ENCODE measurements around the gene KCNAB2.

KCNAB2 gene

GRCh38 chr1:6109688-6110087 lies 64.0 kb downstream of the KCNAB2 start:
- DNase-seq (ENCODE audit: low read depth in 2 of 2), result no peak

- DNase-seq (ENCODE audit: low read depth in 2 of 2), result no peak
These were observed 64.6 kb downstream of the KCNAB2 start for GRCh38 chr1:6110326-6110725.

- DNase-seq (ENCODE audit: low read depth in 2 of 2), result no peak
These were observed 65.9 kb downstream of the KCNAB2 start for GRCh38 chr1:6111571-6111970.

GRCh38 chr1:6111991-6112689 lies 66.5 kb downstream of the KCNAB2 start:
- DNase-seq (ENCODE audit: low read depth in 2 of 2), result no peak

- no peak for DNase-seq (ENCODE audit: low read depth in 2 of 2)
These were observed 67.0 kb downstream of the KCNAB2 start for GRCh38 chr1:6112690-6113005.

GRCh38 chr1:6113116-6113515 lies 67.4 kb downstream of the KCNAB2 start:
- no peak for DNase-seq (ENCODE audit: low read depth in 2 of 2)

- no peak for DNase-seq (ENCODE audit: low read depth in 2 of 2)
These were observed 68.1 kb downstream of the KCNAB2 start for GRCh38 chr1:6113745-6114144.

- DNase-seq (ENCODE audit: low read depth in 2 of 2), result no peak
These were observed 70.4 kb downstream of the KCNAB2 start for GRCh38 chr1:6116137-6116536.

GRCh38 chr1:6117064-6117463 lies 71.4 kb downstream of the KCNAB2 start:
- no peak for DNase-seq (ENCODE audit: low read depth in 2 of 2)

- DNase-seq (ENCODE audit: low read depth in 2 of 2), result no peak
These were observed 71.9 kb downstream of the KCNAB2 start for GRCh38 chr1:6117624-6118023.

GRCh38 chr1:6118415-6118814 lies 72.7 kb downstream of the KCNAB2 start:
- DNase-seq (ENCODE audit: low read depth in 2 of 2), result no peak

GRCh38 chr1:6121021-6121421 lies 75.3 kb downstream of the KCNAB2 start:
- no peak for DNase-seq (ENCODE audit: low read depth in 2 of 2)

GRCh38 chr1:6121651-6122370 lies 76.1 kb downstream of the KCNAB2 start:
- no peak for DNase-seq (ENCODE audit: low read depth in 2 of 2)

- DNase-seq (ENCODE audit: low read depth in 2 of 2), result no peak
These were observed 77.4 kb downstream of the KCNAB2 start for GRCh38 chr1:6123083-6123482.

GRCh38 chr1:6123816-6124215 lies 78.1 kb downstream of the KCNAB2 start:
- DNase-seq (ENCODE audit: low read depth in 2 of 2), result no peak

GRCh38 chr1:6124341-6124740 lies 78.7 kb downstream of the KCNAB2 start:
- DNase-seq (ENCODE audit: low read depth in 2 of 2), result no peak

GRCh38 chr1:6124746-6125365 lies 79.2 kb downstream of the KCNAB2 start:
- DNase-seq (ENCODE audit: low read depth in 2 of 2), result no peak

- no peak for DNase-seq (ENCODE audit: low read depth in 2 of 2)
These were observed 79.7 kb downstream of the KCNAB2 start for GRCh38 chr1:6125366-6125765.

GRCh38 chr1:6126028-6126427 lies 80.3 kb downstream of the KCNAB2 start:
- DNase-seq (ENCODE audit: low read depth in 2 of 2), result no peak

GRCh38 chr1:6126521-6127067 lies 80.9 kb downstream of the KCNAB2 start:
- DNase-seq (ENCODE audit: low read depth in 2 of 2), result no peak

- DNase-seq (ENCODE audit: low read depth in 2 of 2), result peak; percentile 24 to 31
These were observed 82.0 kb downstream of the KCNAB2 start for GRCh38 chr1:6127587-6128163.

GRCh38 chr1:6128276-6129081 lies 82.8 kb downstream of the KCNAB2 start:
- DNase-seq (ENCODE audit: low read depth in 2 of 2), result no peak
